ENCODE results near the gene USP48.

USP48 gene

GRCh38 chr1:21749859-21750468, 33.0 kb downstream of the USP48 start:
- TF ChIP-seq GATA3 (IDR thresholded peaks at IDR 0.05; ENCODE audit: low read depth, low read length): no peak
- no peak for TF ChIP-seq GATA2 (IDR thresholded peaks at IDR 0.05; ENCODE audit: low read depth, low read length)

- no peak for TF ChIP-seq GATA3 (IDR thresholded peaks at IDR 0.05; ENCODE audit: low read depth, low read length)
- no peak for TF ChIP-seq GATA2 (IDR thresholded peaks at IDR 0.05; ENCODE audit: low read depth, low read length)
Measured at GRCh38 chr1:21749109-21749508, 33.8 kb downstream of the USP48 start.

- TF ChIP-seq GATA3 (IDR thresholded peaks at IDR 0.05; ENCODE audit: low read depth, low read length): no peak
Measured at GRCh38 chr1:21743476-21743875, 39.5 kb downstream of the USP48 start.

- TF ChIP-seq GATA2 (IDR thresholded peaks at IDR 0.05; ENCODE audit: low read depth, low read length) (no peak), GATA3 (IDR thresholded peaks at IDR 0.05; ENCODE audit: low read depth, low read length) (no peak)
Measured at GRCh38 chr1:21742578-21742977, 40.4 kb downstream of the USP48 start.

GRCh38 chr1:21741206-21741605, 41.7 kb downstream of the USP48 start:
- TF ChIP-seq GATA2 (IDR thresholded peaks at IDR 0.05; ENCODE audit: low read depth, low read length): no peak
- no peak for TF ChIP-seq GATA3 (IDR thresholded peaks at IDR 0.05; ENCODE audit: low read depth, low read length)

GRCh38 chr1:21736876-21737275, 46.1 kb downstream of the USP48 start:
- TF ChIP-seq GATA3 (IDR thresholded peaks at IDR 0.05; ENCODE audit: low read depth, low read length) (no peak), GATA2 (IDR thresholded peaks at IDR 0.05; ENCODE audit: low read depth, low read length) (no peak)

GRCh38 chr1:21736011-21736410, 46.9 kb downstream of the USP48 start:
- no peak for TF ChIP-seq GATA3 (IDR thresholded peaks at IDR 0.05; ENCODE audit: low read depth, low read length)
- no peak for TF ChIP-seq GATA2 (IDR thresholded peaks at IDR 0.05; ENCODE audit: low read depth, low read length)

- TF ChIP-seq GATA2 (IDR thresholded peaks at IDR 0.05; ENCODE audit: low read depth, low read length) (no peak), GATA3 (IDR thresholded peaks at IDR 0.05; ENCODE audit: low read depth, low read length) (no peak)
Measured at GRCh38 chr1:21734526-21734925, 48.4 kb downstream of the USP48 start.

GRCh38 chr1:21732664-21733063, 50.3 kb downstream of the USP48 start:
- TF ChIP-seq GATA2 (IDR thresholded peaks at IDR 0.05; ENCODE audit: low read depth, low read length): no peak
- TF ChIP-seq GATA3 (IDR thresholded peaks at IDR 0.05; ENCODE audit: low read depth, low read length): no peak

- TF ChIP-seq GATA2 (IDR thresholded peaks at IDR 0.05; ENCODE audit: low read depth, low read length): no peak
- TF ChIP-seq GATA3 (IDR thresholded peaks at IDR 0.05; ENCODE audit: low read depth, low read length): no peak
Measured at GRCh38 chr1:21725748-21726392, 57.1 kb downstream of the USP48 start.

- no peak for TF ChIP-seq GATA3 (IDR thresholded peaks at IDR 0.05; ENCODE audit: low read depth, low read length)
Measured at GRCh38 chr1:21724570-21724969, 58.4 kb downstream of the USP48 start.

GRCh38 chr1:21724098-21724497, 58.9 kb downstream of the USP48 start:
- TF ChIP-seq GATA2 (IDR thresholded peaks at IDR 0.05; ENCODE audit: low read depth, low read length) (no peak), GATA3 (IDR thresholded peaks at IDR 0.05; ENCODE audit: low read depth, low read length) (no peak)

- no peak for TF ChIP-seq GATA3 (IDR thresholded peaks at IDR 0.05; ENCODE audit: low read depth, low read length)
- TF ChIP-seq GATA2 (IDR thresholded peaks at IDR 0.05; ENCODE audit: low read depth, low read length): no peak
Measured at GRCh38 chr1:21721295-21721985, 61.5 kb downstream of the USP48 start.

- TF ChIP-seq GATA3 (IDR thresholded peaks at IDR 0.05; ENCODE audit: low read depth, low read length) (no peak), GATA2 (IDR thresholded peaks at IDR 0.05; ENCODE audit: low read depth, low read length) (no peak)
Measured at GRCh38 chr1:21716169-21716568, 66.8 kb downstream of the USP48 start.

GRCh38 chr1:21707891-21708290, 75.1 kb downstream of the USP48 start:
- TF ChIP-seq GATA2 (IDR thresholded peaks at IDR 0.05; ENCODE audit: low read depth, low read length): no peak
- TF ChIP-seq GATA3 (IDR thresholded peaks at IDR 0.05; ENCODE audit: low read depth, low read length): no peak

Measured in SH-SY5Y (cell line).